H9 (cell line): ENCODE results near the gene BRAF. TPM values are rescaled to one million over a fixed set of nuclear protein-coding genes. Genes with fewer than 3 reads are reported as not detected.
A peak's percentile ranks its signal among the peaks of the same experiment; 100 is the strongest.

Experiments used
- DNase-seq: peaks from one replicate; pipeline ENCODE4 v3.0.0-alpha.2; 2017
- H2AFZ ChIP-seq: one replicate; pipeline ENCODE4 v1.6.1; 2013; ENCODE audit warnings: mild to moderate bottlenecking, low read length, control low read depth, moderate library complexity
- H2AK5ac ChIP-seq: 2 replicates; pipeline ENCODE4 v1.6.1; 2013; ENCODE audit warnings: low read length, control low read depth, mixed read lengths; ENCODE audit not compliant: insufficient read length
- H2BK120ac ChIP-seq: one replicate; pipeline ENCODE4 v1.6.1; 2013; ENCODE audit warnings: low read depth, mild to moderate bottlenecking, low read length, control low read depth, inconsistent platforms; ENCODE audit not compliant: poor library complexity, severe bottlenecking
- H2BK12ac ChIP-seq: 2 replicates; pipeline ENCODE4 v1.6.1; 2013; ENCODE audit warnings: low read length, control low read depth, mixed read lengths, low read depth; ENCODE audit not compliant: insufficient read length
- H2BK15ac ChIP-seq: 2 replicates; pipeline ENCODE4 v1.6.1; 2013; ENCODE audit warnings: low read depth, low read length, control low read depth
- H2BK20ac ChIP-seq: one replicate; pipeline ENCODE4 v1.6.1; 2013; ENCODE audit warnings: low read depth, mild to moderate bottlenecking, low read length, control low read depth, inconsistent platforms; ENCODE audit not compliant: poor library complexity, severe bottlenecking
- H2BK5ac ChIP-seq: 2 replicates; pipeline ENCODE4 v1.6.1; 2013; ENCODE audit warnings: low read length, control low read depth, mixed read lengths; ENCODE audit not compliant: insufficient read length
- H3K14ac ChIP-seq: 2 replicates; pipeline ENCODE4 v1.6.1; 2013; ENCODE audit warnings: low read length, control low read depth; ENCODE audit not compliant: insufficient read depth
- H3K18ac ChIP-seq: 2 replicates; pipeline ENCODE4 v1.6.1; 2013; ENCODE audit warnings: low read depth, mild to moderate bottlenecking, mixed read lengths, low read length, control low read depth; ENCODE audit not compliant: insufficient read length
- H3K23ac ChIP-seq: 2 replicates; pipeline ENCODE4 v1.6.1; 2013; ENCODE audit warnings: low read length, control low read depth, mixed read lengths, low read depth; ENCODE audit not compliant: insufficient read length
- H3K23me2 ChIP-seq: 2 replicates; pipeline ENCODE4 v1.6.1; 2013; ENCODE audit warnings: low read depth, mild to moderate bottlenecking, mixed read lengths, low read length, control low read depth; ENCODE audit not compliant: insufficient read length, poor library complexity, severe bottlenecking
- H3K27ac ChIP-seq: 2 replicates; pipeline ENCODE4 v1.5.1; 2013; ENCODE audit warnings: low read length, control low read depth, mixed read lengths, low read depth; ENCODE audit not compliant: insufficient read length
- H3K27me3 ChIP-seq: 2 replicates; pipeline ENCODE4 v1.6.1; 2013; ENCODE audit warnings: low read length, control low read depth, inconsistent platforms; ENCODE audit not compliant: insufficient read depth
- H3K4ac ChIP-seq: 2 replicates; pipeline ENCODE4 v1.6.1; 2013; ENCODE audit warnings: low read depth, mild to moderate bottlenecking, control low read depth, inconsistent platforms, low read length, moderate library complexity
- H3K4me1 ChIP-seq: 2 replicates; pipeline ENCODE4 v1.6.1; 2013; ENCODE audit warnings: low read length, control low read depth, inconsistent platforms; ENCODE audit not compliant: insufficient read depth
- H3K4me2 ChIP-seq: 2 replicates; pipeline ENCODE4 v1.6.1; 2013; ENCODE audit warnings: low read length, control low read depth, mixed read lengths; ENCODE audit not compliant: insufficient read length, insufficient read depth
- H3K56ac ChIP-seq: 2 replicates; pipeline ENCODE4 v1.6.1; 2013; ENCODE audit warnings: low read depth, mild to moderate bottlenecking, mixed read lengths, low read length, control low read depth; ENCODE audit not compliant: insufficient read length
- H3K79me1 ChIP-seq: 2 replicates; pipeline ENCODE4 v1.6.1; 2013; ENCODE audit warnings: low read depth, mild to moderate bottlenecking, moderate library complexity, low read length, control low read depth, inconsistent platforms; ENCODE audit not compliant: insufficient read depth, poor library complexity, severe bottlenecking
- H3K79me2 ChIP-seq: 2 replicates; pipeline ENCODE4 v1.6.1; 2013; ENCODE audit warnings: low read length, control low read depth, inconsistent platforms; ENCODE audit not compliant: insufficient read depth
- H3K9ac ChIP-seq: 2 replicates; pipeline ENCODE4 v1.6.1; 2013; ENCODE audit warnings: low read length, control low read depth, mixed read lengths; ENCODE audit not compliant: insufficient read length; ENCODE audit errors: extremely low read depth
- H3K9me3 ChIP-seq: one replicate; pipeline ENCODE4 v1.6.1; 2013; ENCODE audit warnings: low read depth, low read length, inconsistent platforms; ENCODE audit not compliant: control insufficient read depth
- H3T11ph ChIP-seq: one replicate; pipeline ENCODE4 v1.6.1; 2013; ENCODE audit warnings: mild to moderate bottlenecking, low read length, control low read depth, inconsistent platforms
- H4K20me1 ChIP-seq: one replicate; pipeline ENCODE4 v1.6.1; 2013; ENCODE audit not compliant: control insufficient read depth, insufficient read length, insufficient read depth
- H4K5ac ChIP-seq: 2 replicates; pipeline ENCODE4 v1.6.1; 2013; ENCODE audit warnings: low read depth, mild to moderate bottlenecking, mixed read lengths, low read length, control low read depth; ENCODE audit not compliant: insufficient read length
- H4K8ac ChIP-seq: replicated peaks from 2 replicates; pipeline ENCODE4 v1.6.1; 2013; ENCODE audit warnings: low read length, control low read depth, mixed read lengths, low read depth; ENCODE audit not compliant: insufficient read length
- H4K91ac ChIP-seq: 2 replicates; pipeline ENCODE4 v1.6.1; 2013; ENCODE audit warnings: low read depth, mild to moderate bottlenecking, moderate library complexity, mixed read lengths, low read length, control low read depth; ENCODE audit not compliant: insufficient read length
- H3K27ac Mint-ChIP-seq, 3 experiments: 2 replicates in 2 of 3; 3 replicates in 1 of 3; pipeline ENCODE4 v1.8.0; 2020 to 2021; ENCODE audit warnings: mixed read lengths in 3 of 3, mild to moderate bottlenecking in 1 of 3, moderate library complexity in 1 of 3
- H3K27me3 Mint-ChIP-seq: 2 replicates; pipeline ENCODE4 v1.8.0; 2021; ENCODE audit warnings: low read depth, mild to moderate bottlenecking, moderate library complexity, mixed read lengths
- H3K36me3 Mint-ChIP-seq, 3 experiments: 2 replicates in 2 of 3; 3 replicates in 1 of 3; pipeline ENCODE4 v1.8.0; 2020 to 2021; ENCODE audit warnings: low read depth in 3 of 3, mixed read lengths in 3 of 3; ENCODE audit not compliant: insufficient read depth in 1 of 3
- H3K4me1 Mint-ChIP-seq, 2 experiments: 2 replicates each; pipeline ENCODE4 v1.8.0; 2020; ENCODE audit warnings: mixed read lengths in 2 of 2
- H3K4me3 Mint-ChIP-seq, 2 experiments: 2 replicates in 1 of 2; 3 replicates in 1 of 2; pipeline ENCODE4 v1.8.0; 2020 to 2021; ENCODE audit warnings: mild to moderate bottlenecking in 2 of 2, mixed read lengths in 2 of 2, moderate library complexity in 1 of 2
- H3K9me3 Mint-ChIP-seq, 2 experiments: 2 replicates in 1 of 2; 3 replicates in 1 of 2; pipeline ENCODE4 v1.8.0; 2020; ENCODE audit warnings: mild to moderate bottlenecking in 2 of 2, mixed read lengths in 2 of 2, moderate library complexity in 1 of 2
- whole genome bisulfite sequencing: extraction: QIAGEN DNeasy Blood & Tissue Kit; methylation state at CpG from one replicate; pipeline ENCODE4 v1.1.7; 2013; ENCODE audit warnings: missing lambda C conversion rate, low lambda C conversion rate, mixed read lengths; ENCODE audit not compliant: insufficient read length; ENCODE audit errors: extremely low coverage; 5-methylcytosine and 5-hydroxymethylcytosine counted together
- total RNA-seq: library from RNA; stranded (reverse); gene quantifications from 2 replicates; pipeline ENCODE4 v1.2.1, GENCODE V29; 2021
- TF ChIP-seq, protein P1 (sequence below): fragments of 200-600 bp; sonication (generic); conservative IDR thresholded peaks from 3 replicates; pipeline ENCODE4 v1.8.0; 2021; ENCODE audit warnings: antibody characterized with exemption, mild to moderate bottlenecking

The BRAF gene
- total RNA-seq, 1 experiment from 2014 or later = 32.9 TPM

- no peak overlapping the region for H3K23ac ChIP-seq
- H2BK20ac ChIP-seq = no peak overlapping the region
- H3K9ac ChIP-seq = no peak overlapping the region
- Mint-ChIP-seq H3K27me3 (no peaks in the 10 kb centered on the region; the same call in 1 of the 2 replicates), H3K4me1 (no peaks in the 10 kb centered on the region), H3K36me3 (peaks cover 0 to 7% (median 3%) of the 10 kb centered on the region in 3 experiments; a peak in 3 of 7 replicates), H3K4me3 (no peak overlapping the region), H3K9me3 (no peaks in the 10 kb centered on the region), H3K27ac (no peak overlapping the region; a peak in 1 of 7 replicates)
- H2BK12ac ChIP-seq = no peak overlapping the region
- H3K4ac ChIP-seq = no peak overlapping the region
- H4K8ac ChIP-seq = no peak overlapping the region
- no peaks in the 10 kb centered on the region for H4K20me1 ChIP-seq
- TF ChIP-seq, protein P1, sequence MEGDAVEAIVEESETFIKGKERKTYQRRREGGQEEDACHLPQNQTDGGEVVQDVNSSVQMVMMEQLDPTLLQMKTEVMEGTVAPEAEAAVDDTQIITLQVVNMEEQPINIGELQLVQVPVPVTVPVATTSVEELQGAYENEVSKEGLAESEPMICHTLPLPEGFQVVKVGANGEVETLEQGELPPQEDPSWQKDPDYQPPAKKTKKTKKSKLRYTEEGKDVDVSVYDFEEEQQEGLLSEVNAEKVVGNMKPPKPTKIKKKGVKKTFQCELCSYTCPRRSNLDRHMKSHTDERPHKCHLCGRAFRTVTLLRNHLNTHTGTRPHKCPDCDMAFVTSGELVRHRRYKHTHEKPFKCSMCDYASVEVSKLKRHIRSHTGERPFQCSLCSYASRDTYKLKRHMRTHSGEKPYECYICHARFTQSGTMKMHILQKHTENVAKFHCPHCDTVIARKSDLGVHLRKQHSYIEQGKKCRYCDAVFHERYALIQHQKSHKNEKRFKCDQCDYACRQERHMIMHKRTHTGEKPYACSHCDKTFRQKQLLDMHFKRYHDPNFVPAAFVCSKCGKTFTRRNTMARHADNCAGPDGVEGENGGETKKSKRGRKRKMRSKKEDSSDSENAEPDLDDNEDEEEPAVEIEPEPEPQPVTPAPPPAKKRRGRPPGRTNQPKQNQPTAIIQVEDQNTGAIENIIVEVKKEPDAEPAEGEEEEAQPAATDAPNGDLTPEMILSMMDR = peak; percentile 26; the same call in 1 of the 3 replicates
- H3K79me1 ChIP-seq = no peaks in the 10 kb centered on the region
- H3K56ac ChIP-seq = no peak overlapping the region
- WGBS = no CpG with 5 or more reads among the region's 16 CpGs
- H3K18ac ChIP-seq = no peak overlapping the region
- no peak overlapping the region for H2BK120ac ChIP-seq
- no peaks in the 10 kb centered on the region for H3K4me1 ChIP-seq
- no peak overlapping the region for H3K27ac ChIP-seq
- H2BK15ac ChIP-seq = no peak overlapping the region
- no peak overlapping the region for H2AK5ac ChIP-seq
- no peaks in the 10 kb centered on the region for H3K27me3 ChIP-seq
- no peaks in the 10 kb centered on the region for H3K9me3 ChIP-seq
- no peak for DNase-seq
- no peak overlapping the region; the same call in 1 of the 2 replicates for H3K14ac ChIP-seq
- H2BK5ac ChIP-seq = no peak overlapping the region
- no peaks in the 10 kb centered on the region for H3K79me2 ChIP-seq
- H3K4me2 ChIP-seq = no peak overlapping the region
- no peak overlapping the region for H2AFZ ChIP-seq
- H3K23me2 ChIP-seq = no peaks in the 10 kb centered on the region
- H4K91ac ChIP-seq = no peak overlapping the region
- no peak overlapping the region for H4K5ac ChIP-seq
- H3T11ph ChIP-seq = no peak overlapping the region
Measured at GRCh38 chr7:140689199-140690152, 235.3 kb downstream of the BRAF start.
